ENCODE measurements around the gene TBL1XR1.

The TBL1XR1 gene

GRCh38 chr3:177133860-177134815 lies 63.1 kb downstream of the TBL1XR1 start:
- no peak for DNase-seq (ENCODE audit: insufficient read length, low spot score)
- TF ChIP-seq POLR2A (IDR thresholded peaks at IDR 0.05; ENCODE audit: low read depth, low read length) = no peak
- no peak for FAIRE-seq

- no peak for FAIRE-seq
- no peak for DNase-seq (ENCODE audit: insufficient read length, low spot score)
- no peak for TF ChIP-seq POLR2A (IDR thresholded peaks at IDR 0.05; ENCODE audit: low read depth, low read length)
Measured at GRCh38 chr3:177131927-177132636, 65.2 kb downstream of the TBL1XR1 start.

- no peak for TF ChIP-seq POLR2A (IDR thresholded peaks at IDR 0.05; ENCODE audit: low read depth, low read length)
- no peak for FAIRE-seq
- no peak for DNase-seq (ENCODE audit: insufficient read length, low spot score)
Measured at GRCh38 chr3:177127008-177127407, 70.3 kb downstream of the TBL1XR1 start.

- no peak for DNase-seq (ENCODE audit: insufficient read length, low spot score)
Measured at GRCh38 chr3:177126015-177126773, 71.1 kb downstream of the TBL1XR1 start.

GRCh38 chr3:177124882-177125281 lies 72.4 kb downstream of the TBL1XR1 start:
- DNase-seq (ENCODE audit: insufficient read length, low spot score) (no peak), FAIRE-seq (peak; percentile 57)
- TF ChIP-seq POLR2A (IDR thresholded peaks at IDR 0.05; ENCODE audit: low read depth, low read length) = no peak

More at GRCh38 chr3:177126015-177126773, 71.1 kb downstream of the TBL1XR1 start:
- FAIRE-seq = peak; percentile 99
- TF ChIP-seq POLR2A (IDR thresholded peaks at IDR 0.05; ENCODE audit: low read depth, low read length) = no peak

GRCh38 chr3:177123822-177124221 lies 73.5 kb downstream of the TBL1XR1 start:
- TF ChIP-seq POLR2A (IDR thresholded peaks at IDR 0.05; ENCODE audit: low read depth, low read length) = no peak
- DNase-seq (ENCODE audit: insufficient read length, low spot score) (no peak), FAIRE-seq (peak; percentile 53)

GRCh38 chr3:177122183-177122856 lies 75.0 kb downstream of the TBL1XR1 start:
- DNase-seq (ENCODE audit: insufficient read length, low spot score) (no peak), FAIRE-seq (no peak)
- no peak for TF ChIP-seq POLR2A (IDR thresholded peaks at IDR 0.05; ENCODE audit: low read depth, low read length)

GRCh38 chr3:177119829-177120228 lies 77.5 kb downstream of the TBL1XR1 start:
- DNase-seq (ENCODE audit: insufficient read length, low spot score) = no peak
- peak; percentile 15 for FAIRE-seq
- no peak for TF ChIP-seq POLR2A (IDR thresholded peaks at IDR 0.05; ENCODE audit: low read depth, low read length)

- DNase-seq (ENCODE audit: insufficient read length, low spot score) (no peak), FAIRE-seq (no peak)
- no peak for TF ChIP-seq POLR2A (IDR thresholded peaks at IDR 0.05; ENCODE audit: low read depth, low read length)
Measured at GRCh38 chr3:177114253-177114652, 83.0 kb downstream of the TBL1XR1 start.

- DNase-seq (ENCODE audit: insufficient read length, low spot score) (no peak), FAIRE-seq (peak; percentile 27)
- no peak for TF ChIP-seq POLR2A (IDR thresholded peaks at IDR 0.05; ENCODE audit: low read depth, low read length)
Measured at GRCh38 chr3:177111541-177111949, 85.7 kb downstream of the TBL1XR1 start.

- TF ChIP-seq POLR2A (IDR thresholded peaks at IDR 0.05; ENCODE audit: low read depth, low read length) = no peak
- no peak for FAIRE-seq
- DNase-seq (ENCODE audit: insufficient read length, low spot score) = no peak
Measured at GRCh38 chr3:177110895-177111294, 86.4 kb downstream of the TBL1XR1 start.

- TF ChIP-seq POLR2A (IDR thresholded peaks at IDR 0.05; ENCODE audit: low read depth, low read length) = no peak
- no peak for DNase-seq (ENCODE audit: insufficient read length, low spot score)
- no peak for FAIRE-seq
Measured at GRCh38 chr3:177110386-177110785, 86.9 kb downstream of the TBL1XR1 start.

GRCh38 chr3:177109688-177110330 lies 87.5 kb downstream of the TBL1XR1 start:
- DNase-seq (ENCODE audit: insufficient read length, low spot score) = no peak
- no peak for TF ChIP-seq POLR2A (IDR thresholded peaks at IDR 0.05; ENCODE audit: low read depth, low read length)
- peak; percentile 15 for FAIRE-seq
